Gastrocnemius medialis (tissue), 4 donors: ENCODE data around the gene DCPS. TPM values are rescaled to one million over a fixed set of nuclear protein-coding genes. Genes with fewer than 3 reads are reported as not detected.

Source experiments
- ATAC-seq, 2 donors: fragments of 150-250 bp; one replicate each; pipeline ENCODE4 v1.9.1; 2016
- DNase-seq, 2 donors: peaks; one replicate each; pipeline ENCODE4 v3.0.0-alpha.2; 2019
- H3K27ac ChIP-seq, 4 donors: fragments of 200-600 bp; sonication (generic); 1 replicate in 1 of 4; 2 replicates in 3 of 4; pipeline ENCODE4 v1.5.1; 2016 to 2018; ENCODE audit warnings: mild to moderate bottlenecking in 2 of 4, moderate library complexity in 1 of 4
- H3K27me3 ChIP-seq, 3 donors: fragments of 200-600 bp; sonication (generic) in 2 of 3; 1 replicate in 1 of 3; 2 replicates in 2 of 3; pipeline versions ENCODE4 v1.5.1 to v1.6.0; 2016 to 2019; ENCODE audit warnings: mild to moderate bottlenecking in 1 of 3, moderate library complexity in 1 of 3
- H3K36me3 ChIP-seq, 2 donors: fragments of 200-600 bp; sonication (generic) in 1 of 2; one replicate each; pipeline ENCODE4 v1.5.1; 2017 to 2018
- H3K4me1 ChIP-seq, 2 donors: fragments of 200-600 bp; sonication (generic) in 1 of 2; one replicate each; pipeline ENCODE4 v1.5.1; 2016 to 2017; ENCODE audit warnings: mild to moderate bottlenecking in 2 of 2
- H3K4me3 ChIP-seq, 4 donors: fragments of 200-600 bp; sonication (generic) in 3 of 4; 1 replicate in 1 of 4; 2 replicates in 3 of 4; pipeline ENCODE4 v1.5.1; 2016 to 2019; ENCODE audit warnings: mild to moderate bottlenecking in 2 of 4
- H3K9me3 ChIP-seq, 3 donors: fragments of 200-600 bp; sonication (generic) in 2 of 3; 1 replicate in 1 of 3; 2 replicates in 2 of 3; pipeline ENCODE4 v1.5.1; 2016 to 2019
- CTCF ChIP-seq, 5 experiments: fragments of 450-650 bp in 3 of 5; fragments of 200-600 bp in 2 of 5; sonication (generic) in 2 of 5; IDR thresholded peaks in 4 of 5; conservative IDR thresholded peaks in 1 of 5; 1 replicate in 4 of 5; 2 replicates in 1 of 5; pipeline ENCODE4 v1.5.1; 2016 to 2019; ENCODE audit warnings: antibody characterized with exemption in 5 of 5, mild to moderate bottlenecking in 3 of 5, moderate library complexity in 3 of 5
- POLR2A ChIP-seq, 2 donors: fragments of 450-650 bp; IDR thresholded peaks; one replicate each; pipeline ENCODE4 v1.6.1; 2017; ENCODE audit warnings: antibody characterized with exemption in 2 of 2, mild to moderate bottlenecking in 2 of 2, moderate library complexity in 2 of 2
- in situ Hi-C, 4 donors: fragments of 200-750 bp; cut with MboI; loops; one replicate each; pipeline versions ENCODE4 v1.15.0 to v1.8.0; 2017; ENCODE audit warnings: low sequenced_read_pairs in 4 of 4
- intact Hi-C: fragments of 100-400 bp; cut with DNase I; formaldehyde crosslinking; loops from one replicate; pipeline ENCODE4 v1.15.1; 2023; ENCODE audit warnings: low total_unique reads
- total RNA-seq, 4 donors: library from RNA; depleted of rRNA; stranded (reverse); fragments of >200 nt; gene quantifications; one replicate each; pipeline versions ENCODE4 v1.1.0 to v1.2.3, GENCODE V29; 2016

DCPS gene
- total RNA-seq, 4 donors from 2014 or later = 9.8 to 23.1 (median 11.5) TPM

- in situ Hi-C loops = no loop called here
Measured at GRCh38 chr11:126288237-126288636, 15.6 kb upstream of the DCPS start.

DNA sequence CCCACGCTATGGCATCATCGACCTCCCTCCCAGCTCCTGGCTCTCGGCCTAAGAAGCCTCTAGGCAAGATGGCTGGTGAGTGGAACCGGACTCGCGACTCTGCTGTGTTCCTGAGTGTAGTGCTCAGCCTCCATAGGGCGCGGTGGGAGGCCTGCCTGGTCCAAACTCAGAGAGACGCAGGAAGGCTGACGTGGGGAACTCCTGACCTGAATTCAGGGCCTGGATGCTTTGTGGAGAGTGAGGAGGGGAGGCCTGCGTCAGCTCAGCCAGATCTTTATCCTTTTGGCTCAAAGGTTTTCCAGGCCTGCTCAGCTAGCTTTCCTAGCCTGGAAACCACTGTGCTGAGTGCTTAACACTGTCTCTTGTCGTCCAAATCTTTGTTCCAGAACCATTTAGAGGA is 13.0 kb upstream of the DCPS start:
- H3K4me1 ChIP-seq = no peaks in the 10 kb centered on the region
- in situ Hi-C loops = loop anchor here in 1 of 4 donors (10.0 kb wide), 1 partner anchor 64 kb away; the partner anchor contains the start of gene ST3GAL4
- H3K27me3 ChIP-seq = no peaks in the 10 kb centered on the region
- ATAC-seq = no peak
- no peaks in the 10 kb centered on the region for H3K9me3 ChIP-seq
- DNase-seq = no peak
- TF ChIP-seq CTCF (IDR thresholded peaks at IDR 0.05 in 4 of 5, conservative IDR thresholded peaks at IDR 0.05 in 1 of 5) (no peak), POLR2A (IDR thresholded peaks at IDR 0.05) (no peak)
- H3K4me3 ChIP-seq = no peak overlapping the region
- H3K27ac ChIP-seq = no peak overlapping the region
- peaks cover 0 to 44% of the 10 kb centered on the region in 2 donors for H3K36me3 ChIP-seq
- intact Hi-C loops = no loop called here

More at GRCh38 chr11:126288237-126288636, 15.6 kb upstream of the DCPS start:
- H3K27me3 ChIP-seq = no peaks in the 10 kb centered on the region
- TF ChIP-seq CTCF (IDR thresholded peaks at IDR 0.05 in 4 of 5, conservative IDR thresholded peaks at IDR 0.05 in 1 of 5) = no peak
- no peak for TF ChIP-seq POLR2A (IDR thresholded peaks at IDR 0.05)
- no peak overlapping the region for H3K27ac ChIP-seq
- DNase-seq (no peak), ATAC-seq (no peak)
- intact Hi-C loops = no loop called here
- H3K9me3 ChIP-seq = no peaks in the 10 kb centered on the region
- no peak overlapping the region for H3K4me3 ChIP-seq
- peaks cover 2 to 14% of the 10 kb centered on the region in 2 donors for H3K4me1 ChIP-seq
- peaks cover 0 to 31% of the 10 kb centered on the region in 2 donors for H3K36me3 ChIP-seq

DNA sequence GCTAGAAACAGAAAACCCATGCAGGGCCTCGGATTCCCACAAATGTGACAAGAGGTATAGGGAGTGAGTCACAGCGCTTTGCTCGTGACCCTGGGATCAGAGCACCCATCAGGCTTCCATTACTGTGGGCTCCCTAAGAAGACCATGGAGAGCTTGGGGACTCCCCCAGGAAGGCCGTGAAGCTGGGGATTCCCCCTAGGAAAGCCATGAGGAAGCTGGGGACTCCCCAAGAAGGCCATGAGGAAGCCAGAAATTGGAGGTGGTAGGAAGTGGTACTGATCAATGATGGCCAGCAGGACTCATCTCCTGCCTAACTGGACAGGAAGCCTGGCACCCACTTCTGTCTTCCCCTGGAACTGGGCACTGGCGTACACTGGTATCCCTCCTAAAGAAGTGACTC is 10.1 kb upstream of the DCPS start:
- TF ChIP-seq CTCF (IDR thresholded peaks at IDR 0.05 in 4 of 5, conservative IDR thresholded peaks at IDR 0.05 in 1 of 5) (no peak), POLR2A (IDR thresholded peaks at IDR 0.05) (no peak)
- intact Hi-C loops = no loop called here
- ATAC-seq (no peak), DNase-seq (no peak)
- Histone ChIP-seq H3K27ac (no peak overlapping the region), H3K4me1 (no peaks in the 10 kb centered on the region), H3K4me3 (no peak overlapping the region), H3K36me3 (peaks cover 0 to 44% of the 10 kb centered on the region in 2 donors), H3K9me3 (no peaks in the 10 kb centered on the region), H3K27me3 (no peaks in the 10 kb centered on the region)
- in situ Hi-C loops = loop anchor here in 1 of 4 donors (10.0 kb wide), 1 partner anchor 61 kb away; the partner anchor contains the start of gene ST3GAL4

GRCh38 chr11:126297004-126297403 is 6.9 kb upstream of the DCPS start:
- Histone ChIP-seq H3K9me3 (no peaks in the 10 kb centered on the region), H3K4me3 (no peak overlapping the region), H3K36me3 (peaks cover 0 to 32% of the 10 kb centered on the region in 2 donors), H3K27ac (no peak overlapping the region), H3K27me3 (no peaks in the 10 kb centered on the region), H3K4me1 (no peaks in the 10 kb centered on the region)
- intact Hi-C loops (no loop called here), in situ Hi-C loops (loop anchor here in 1 of 4 donors (10.0 kb wide), 1 partner anchor 58 kb away; the partner anchor contains the start of gene ST3GAL4)
- ATAC-seq (no peak), DNase-seq (no peak)
- TF ChIP-seq POLR2A (IDR thresholded peaks at IDR 0.05) (no peak), CTCF (IDR thresholded peaks at IDR 0.05 in 4 of 5, conservative IDR thresholded peaks at IDR 0.05 in 1 of 5) (no peak)
